ENCODE data around the gene PRDM12. TPM values are rescaled to one million over a fixed set of nuclear protein-coding genes. Genes with fewer than 3 reads are reported as not detected.

Gene PRDM12
- total RNA-seq, 4 donors from 2014 or later, result not detected

DNA sequence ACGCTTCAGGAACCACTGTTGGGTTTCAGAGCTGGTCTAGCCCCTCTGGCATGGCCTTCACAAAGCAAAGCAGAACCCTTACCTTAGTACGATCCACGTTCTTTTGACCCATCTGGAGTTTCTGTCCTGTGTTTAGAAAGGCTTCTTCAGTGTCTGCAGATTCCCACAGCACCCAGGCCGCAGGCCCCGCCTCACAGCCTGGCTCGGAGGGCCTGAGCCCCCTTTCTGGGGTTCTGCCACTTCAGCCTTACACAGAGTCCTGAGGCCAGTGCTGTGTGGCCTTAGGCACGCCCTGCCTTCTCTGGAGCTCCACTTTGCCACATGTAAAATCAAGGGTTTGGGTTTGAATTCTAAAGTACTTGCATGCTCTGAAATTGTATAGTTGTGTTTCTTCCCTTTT lies 31.6 kb upstream of the PRDM12 start:
- TF ChIP-seq CTCF (IDR thresholded peaks at IDR 0.05), result no peak
- no peak for DNase-seq (ENCODE audit: low spot score)

DNA sequence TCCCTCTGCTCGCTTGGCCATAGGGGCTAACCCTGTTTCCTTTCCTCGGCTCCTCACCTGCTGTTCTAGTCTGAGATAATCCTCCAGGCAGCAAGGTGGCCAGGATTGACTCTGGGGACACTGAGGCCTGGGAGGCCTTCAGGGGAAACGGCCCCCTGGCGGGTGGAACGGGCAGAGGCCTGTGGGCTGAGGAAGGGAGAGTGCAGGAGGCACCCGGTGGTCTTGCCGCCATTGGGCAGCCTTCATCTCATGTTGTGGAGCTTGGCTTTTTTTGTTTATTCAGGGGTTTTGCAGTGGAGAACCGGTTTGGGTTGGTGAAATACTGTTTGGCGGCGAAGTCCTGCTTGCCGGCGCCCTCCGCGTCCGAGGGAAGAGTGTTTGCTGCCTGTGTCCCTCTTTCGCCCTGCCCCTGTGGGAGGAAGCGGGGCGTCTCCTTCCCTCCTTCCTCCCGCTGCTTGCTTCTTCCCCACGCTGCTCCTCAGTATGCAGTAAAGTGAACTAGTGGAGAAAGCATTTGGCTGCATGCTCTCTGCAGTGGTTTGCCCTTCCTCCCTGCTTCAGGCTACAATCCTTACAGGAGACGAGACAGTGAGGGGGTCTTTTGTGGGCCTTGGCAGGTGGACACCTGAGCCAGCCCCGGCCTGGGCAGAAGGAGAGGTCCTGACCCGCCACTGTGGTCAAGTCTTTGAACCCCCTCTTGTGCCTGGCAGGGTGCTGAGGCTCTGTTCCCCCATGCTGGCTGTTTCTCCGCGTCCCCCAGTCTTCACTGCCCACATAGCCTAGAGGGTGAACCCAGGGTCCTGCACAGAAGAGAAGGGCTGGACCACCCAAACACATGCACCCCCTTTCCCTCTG lies 30.8 kb upstream of the PRDM12 start:
- TF ChIP-seq CTCF (IDR thresholded peaks at IDR 0.05), result no peak
- DNase-seq (ENCODE audit: low spot score) (no peak), ATAC-seq (ENCODE audit: low FRiP score) (no peak)

More for the DNA sequence above, 31.6 kb upstream of the PRDM12 start:
- no peak for ATAC-seq (ENCODE audit: low FRiP score)

- no peak for TF ChIP-seq CTCF (IDR thresholded peaks at IDR 0.05)
- no peak for DNase-seq (ENCODE audit: low spot score)
- ATAC-seq (ENCODE audit: low FRiP score), result no peak
Measured at GRCh38 chr9:130634191-130634768, 30.1 kb upstream of the PRDM12 start.

- DNase-seq (ENCODE audit: low spot score) (no peak), ATAC-seq (ENCODE audit: low FRiP score) (no peak)
- TF ChIP-seq CTCF (IDR thresholded peaks at IDR 0.05), result no peak
Measured at GRCh38 chr9:130634801-130635200, 29.6 kb upstream of the PRDM12 start.

DNA sequence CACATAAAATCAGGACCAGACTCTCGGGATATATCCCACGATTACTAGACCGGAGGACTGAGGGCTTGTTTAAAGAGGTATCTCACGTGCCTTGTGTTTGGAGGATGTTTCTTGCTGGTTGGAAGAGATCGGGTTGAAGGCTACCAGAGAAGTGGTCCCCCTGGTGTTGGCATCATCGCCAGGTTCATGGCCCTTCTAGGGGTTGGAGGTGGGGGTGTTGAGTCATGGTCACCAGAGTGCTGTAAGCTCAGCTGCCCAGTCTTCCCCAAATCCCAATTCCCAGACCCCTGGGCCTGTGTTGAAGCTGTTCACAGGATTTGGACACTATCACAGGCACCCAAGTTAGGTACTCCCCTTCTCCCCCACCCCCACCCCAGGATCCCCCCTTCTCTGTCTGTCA lies 29.1 kb upstream of the PRDM12 start:
- DNase-seq (ENCODE audit: low spot score) (no peak), ATAC-seq (ENCODE audit: low FRiP score) (no peak)
- TF ChIP-seq CTCF (IDR thresholded peaks at IDR 0.05), result no peak

DNA sequence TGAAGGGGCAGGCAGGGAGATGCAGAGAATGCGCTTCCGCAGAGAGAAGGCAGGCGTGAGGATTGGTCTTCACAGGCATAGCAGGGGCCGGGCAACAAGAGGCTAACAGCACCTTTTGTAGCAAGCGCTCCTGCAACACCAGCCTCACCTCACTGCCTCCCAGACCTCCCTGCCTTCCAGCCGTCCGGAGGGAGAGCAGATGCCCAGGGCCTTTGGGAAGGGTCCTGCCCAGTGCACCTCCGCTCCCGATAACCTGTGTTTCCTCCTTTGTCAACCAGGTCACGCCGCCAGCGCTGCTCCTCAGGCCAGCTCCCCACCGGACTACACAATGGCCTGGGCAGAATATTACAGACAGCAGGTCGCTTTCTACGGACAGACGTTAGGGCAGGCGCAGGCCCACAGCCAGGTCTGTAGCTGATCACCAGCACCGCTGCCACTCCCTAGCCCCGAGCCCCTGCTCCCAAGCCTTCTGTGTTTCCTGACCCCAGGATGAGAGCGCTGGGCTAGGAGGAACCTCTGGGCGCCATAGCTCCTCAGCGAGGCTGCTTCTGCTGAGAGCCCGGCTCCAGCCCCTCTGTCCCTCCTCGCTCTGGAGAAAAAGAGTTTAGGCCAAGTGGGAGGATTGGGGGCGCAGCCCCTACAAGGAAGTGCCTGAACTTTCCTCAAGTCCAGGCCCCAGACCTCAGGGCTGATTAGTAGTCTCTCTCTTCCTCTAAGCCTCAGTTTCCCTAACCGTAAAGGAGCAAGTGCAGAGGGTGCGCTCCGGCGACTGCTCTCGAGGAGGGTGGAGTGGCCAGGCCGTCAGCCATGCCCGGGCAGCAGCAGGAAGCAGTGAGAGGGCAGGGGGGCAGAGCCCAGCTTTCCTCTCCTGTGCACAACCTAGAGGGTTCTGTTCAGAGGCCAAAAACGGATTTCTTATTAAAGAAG lies 28.4 kb upstream of the PRDM12 start:
- TF ChIP-seq CTCF (IDR thresholded peaks at IDR 0.05), result no peak
- no peak for DNase-seq (ENCODE audit: low spot score)
- no peak for ATAC-seq (ENCODE audit: low FRiP score)

All from omental fat pad (tissue), 4 donors.